ENCODE data around the gene SRPK2.

GRCh38 chr7:105376908-105377533 is 11.7 kb downstream of the SRPK2 start:
- TF ChIP-seq PRDM15 (CRISPR knock-in tag; IDR thresholded peaks at IDR 0.05): no peak
- no peak for TF ChIP-seq CTCF (CRISPR knock-in tag; IDR thresholded peaks at IDR 0.05)
- no peak for TF ChIP-seq DPF2 (CRISPR knock-in tag; IDR thresholded peaks at IDR 0.05; ENCODE audit: borderline replicate concordance, low read depth)

Measured in HepG2 (cell line).